Rectal smooth muscle tissue (tissue), 1 donor: ENCODE data around the gene IQCE.

ENCODE experiments used
- H3K27ac ChIP-seq: one replicate; pipeline ENCODE4 v1.7.0; 2013; ENCODE audit warnings: low read depth, low read length, inconsistent platforms
- H3K27me3 ChIP-seq: one replicate; pipeline ENCODE4 v1.7.0; 2013; ENCODE audit warnings: low read length; ENCODE audit not compliant: control insufficient read depth, insufficient read depth
- H3K36me3 ChIP-seq: one replicate; pipeline ENCODE4 v1.7.0; 2013; ENCODE audit warnings: low read length; ENCODE audit not compliant: control insufficient read depth, insufficient read depth
- H3K4me1 ChIP-seq: one replicate; pipeline ENCODE4 v1.7.0; 2013; ENCODE audit warnings: low read length; ENCODE audit not compliant: control insufficient read depth, insufficient read depth
- H3K4me3 ChIP-seq: one replicate; pipeline ENCODE4 v1.7.0; 2013; ENCODE audit warnings: low read length
- H3K9ac ChIP-seq: one replicate; pipeline ENCODE4 v1.7.0; 2013; ENCODE audit warnings: low read length

IQCE gene

GRCh38 chr7:2646680-2647571, 88.1 kb downstream of the IQCE start:
- Histone ChIP-seq H3K27ac (no peak overlapping the region), H3K36me3 (peaks cover 2% of the 10 kb centered on the region)

DNA sequence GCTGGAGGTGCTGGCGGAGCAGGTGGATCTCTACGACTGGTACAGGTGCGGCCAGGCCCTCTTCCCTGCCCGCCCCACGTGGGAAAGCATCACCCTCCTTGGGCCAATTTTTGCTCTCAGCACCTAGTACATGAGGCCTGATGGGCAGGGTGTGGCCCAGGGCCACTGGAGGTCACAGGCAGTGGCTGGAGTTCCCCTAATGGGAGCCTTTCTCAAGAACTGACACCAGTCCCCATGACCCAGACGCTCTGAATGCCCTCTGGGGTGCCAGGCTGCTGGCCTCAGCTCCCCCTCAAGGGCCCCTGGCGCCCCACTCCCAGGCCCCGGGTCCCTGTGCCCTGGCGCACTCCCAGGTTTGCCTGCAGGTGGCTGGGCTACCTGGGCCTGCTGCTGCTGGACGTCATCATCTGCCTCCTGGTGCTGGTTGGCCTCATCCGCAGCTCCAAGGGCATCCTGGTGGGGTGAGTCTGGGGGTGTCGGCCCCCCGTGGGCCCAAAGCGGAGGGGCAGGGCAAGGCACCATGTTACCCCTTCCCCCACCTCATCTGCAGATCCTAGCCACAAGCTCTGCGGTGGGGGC, 88.9 kb downstream of the IQCE start:
- Histone ChIP-seq H3K4me1 (no peaks in the 10 kb centered on the region), H3K27ac (no peak overlapping the region), H3K4me3 (no peak overlapping the region)

More at GRCh38 chr7:2646680-2647571, 88.1 kb downstream of the IQCE start:
- peaks cover under 1% of the 10 kb centered on the region for H3K4me1 ChIP-seq
- no peaks in the 10 kb centered on the region for H3K27me3 ChIP-seq
- no peak overlapping the region for H3K9ac ChIP-seq
- H3K4me3 ChIP-seq: no peak overlapping the region

DNA sequence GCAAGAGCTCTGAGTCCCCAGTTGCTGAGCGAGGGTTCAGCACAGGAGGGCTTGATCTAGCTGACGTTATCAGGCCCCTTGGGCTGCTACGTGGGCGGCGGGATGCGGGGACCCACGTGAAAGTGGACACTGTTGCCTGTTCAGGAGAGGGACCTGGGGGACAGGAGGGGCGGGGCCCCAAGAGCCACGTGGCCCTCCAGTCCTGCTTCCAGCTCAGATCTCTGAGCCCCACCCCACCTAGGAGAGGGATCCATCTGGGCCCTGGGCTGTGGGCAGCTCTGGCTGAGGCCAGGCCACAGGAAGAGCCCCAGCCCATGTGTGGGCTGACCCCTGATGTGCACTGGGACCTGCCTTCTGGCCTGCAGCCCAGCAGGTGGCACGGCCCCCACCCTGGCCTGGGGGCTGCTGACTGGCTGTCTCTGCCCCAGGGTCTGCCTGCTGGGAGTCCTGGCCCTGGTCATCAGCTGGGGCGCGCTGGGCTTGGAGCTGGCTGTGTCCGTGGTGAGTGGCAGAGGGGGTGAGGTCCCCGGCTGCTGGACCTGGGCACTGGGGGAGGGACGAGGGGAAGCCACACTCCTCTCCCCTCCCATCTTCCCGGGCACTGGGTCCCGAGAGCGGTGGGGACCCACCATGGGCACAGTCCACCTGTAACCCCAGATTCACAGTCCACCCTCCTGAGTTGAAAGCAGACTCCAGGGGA, 90.5 kb downstream of the IQCE start:
- H3K4me3 ChIP-seq: no peak overlapping the region
- H3K4me1 ChIP-seq: no peaks in the 10 kb centered on the region
- no peak overlapping the region for H3K9ac ChIP-seq
- peaks cover 4% of the 10 kb centered on the region for H3K36me3 ChIP-seq
- no peak overlapping the region for H3K27ac ChIP-seq
- no peaks in the 10 kb centered on the region for H3K27me3 ChIP-seq

More for the DNA sequence above, 88.9 kb downstream of the IQCE start:
- Histone ChIP-seq H3K36me3 (peaks cover 4% of the 10 kb centered on the region), H3K27me3 (no peaks in the 10 kb centered on the region), H3K9ac (no peak overlapping the region)

- no peaks in the 10 kb centered on the region for H3K27me3 ChIP-seq
- H3K4me1 ChIP-seq: no peaks in the 10 kb centered on the region
- no peak overlapping the region for H3K27ac ChIP-seq
- H3K36me3 ChIP-seq: peaks cover 4% of the 10 kb centered on the region
- no peak overlapping the region for H3K4me3 ChIP-seq
- H3K9ac ChIP-seq: no peak overlapping the region
Observed at GRCh38 chr7:2649991-2650390, 91.2 kb downstream of the IQCE start.

GRCh38 chr7:2650451-2650850, 91.7 kb downstream of the IQCE start:
- H3K36me3 ChIP-seq: peaks cover 4% of the 10 kb centered on the region
- no peak overlapping the region for H3K4me3 ChIP-seq
- no peak overlapping the region for H3K9ac ChIP-seq
- no peaks in the 10 kb centered on the region for H3K27me3 ChIP-seq
- H3K4me1 ChIP-seq: no peaks in the 10 kb centered on the region
- H3K27ac ChIP-seq: no peak overlapping the region

DNA sequence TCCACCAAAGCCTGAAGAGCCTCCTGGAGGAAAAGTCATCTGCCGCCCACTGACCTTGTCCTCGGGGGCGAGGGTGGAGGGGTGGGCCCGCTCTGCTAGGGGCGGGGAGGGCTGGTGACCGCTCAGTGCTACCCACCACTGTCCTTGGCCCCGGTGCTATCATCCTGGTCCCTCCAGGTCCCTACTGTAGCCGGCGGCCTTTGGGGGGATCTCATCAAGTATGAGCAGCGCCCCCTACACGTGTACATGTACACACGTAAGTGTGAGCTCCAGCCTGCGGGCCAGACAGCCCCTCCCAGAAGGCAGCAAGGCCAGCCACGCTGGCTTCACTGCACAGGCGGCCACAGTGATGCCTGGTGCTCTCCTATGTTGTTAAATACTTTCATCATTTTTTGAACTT, 92.6 kb downstream of the IQCE start:
- Histone ChIP-seq H3K4me3 (no peak overlapping the region), H3K27me3 (no peaks in the 10 kb centered on the region), H3K9ac (no peak overlapping the region), H3K4me1 (no peaks in the 10 kb centered on the region), H3K27ac (no peak overlapping the region), H3K36me3 (peaks cover 4% of the 10 kb centered on the region)

DNA sequence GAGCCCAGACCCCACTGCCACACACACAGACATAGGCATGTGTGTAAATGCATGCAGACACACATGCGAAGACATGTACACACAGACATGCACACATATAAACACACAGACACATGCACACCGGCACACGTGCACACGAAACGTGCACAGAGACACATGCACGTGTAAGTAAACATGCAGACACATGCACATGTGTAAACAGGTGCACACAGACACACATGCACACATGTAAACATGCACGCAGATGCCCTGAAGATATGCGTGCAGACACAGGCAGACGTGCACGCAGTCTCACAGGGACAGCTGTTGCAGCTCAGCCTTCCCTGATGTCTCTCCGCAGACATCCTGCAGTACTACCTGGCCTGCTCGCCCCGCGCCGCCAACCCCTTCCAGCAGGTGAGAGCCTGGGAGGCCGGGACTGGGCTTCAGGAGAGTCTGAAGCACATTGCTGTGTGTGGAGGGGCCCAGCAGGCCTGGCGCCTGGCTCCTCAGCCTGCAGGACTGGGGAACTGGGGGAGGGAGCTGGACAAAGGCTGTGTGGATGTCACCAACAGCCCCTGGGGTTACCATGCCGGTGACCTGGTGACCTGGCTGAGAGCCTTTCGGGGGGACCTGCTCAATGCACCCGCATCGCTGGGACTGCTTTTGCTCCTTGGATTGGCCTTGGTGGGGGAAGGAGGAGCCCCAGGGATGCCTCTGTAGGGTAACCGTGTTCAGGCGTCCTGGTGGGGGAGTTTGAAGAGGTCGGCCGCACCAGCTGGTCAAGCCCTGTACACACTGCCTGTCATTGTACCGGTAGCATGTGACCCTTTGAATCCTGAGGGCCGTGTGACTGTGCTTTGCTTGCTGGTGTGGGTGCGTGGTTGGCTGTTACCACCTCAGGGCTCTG, 93.3 kb downstream of the IQCE start:
- H3K9ac ChIP-seq: no peak overlapping the region
- H3K4me3 ChIP-seq: no peak overlapping the region
- no peak overlapping the region for H3K27ac ChIP-seq
- H3K4me1 ChIP-seq: no peaks in the 10 kb centered on the region
- H3K36me3 ChIP-seq: peaks cover 4% of the 10 kb centered on the region
- H3K27me3 ChIP-seq: no peaks in the 10 kb centered on the region

DNA sequence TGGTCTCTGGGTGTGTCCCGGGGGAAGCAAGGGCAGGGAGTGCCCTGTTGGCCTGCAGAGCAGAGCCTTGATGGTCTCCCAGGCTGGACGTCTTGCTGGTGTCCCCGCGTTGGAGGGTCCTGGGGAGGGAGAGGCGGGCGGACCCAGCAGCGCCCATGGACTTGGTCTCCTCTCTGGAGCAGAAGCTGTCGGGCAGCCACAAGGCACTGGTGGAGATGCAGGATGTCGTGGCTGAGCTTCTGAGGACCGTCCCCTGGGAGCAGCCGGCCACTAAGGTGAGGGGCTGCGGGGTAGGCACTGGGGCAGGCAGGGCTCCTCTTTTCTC, 93.9 kb downstream of the IQCE start:
- Histone ChIP-seq H3K27ac (no peak overlapping the region), H3K9ac (no peak overlapping the region), H3K36me3 (peaks cover 4% of the 10 kb centered on the region), H3K27me3 (no peaks in the 10 kb centered on the region), H3K4me1 (no peaks in the 10 kb centered on the region), H3K4me3 (no peak overlapping the region)

DNA sequence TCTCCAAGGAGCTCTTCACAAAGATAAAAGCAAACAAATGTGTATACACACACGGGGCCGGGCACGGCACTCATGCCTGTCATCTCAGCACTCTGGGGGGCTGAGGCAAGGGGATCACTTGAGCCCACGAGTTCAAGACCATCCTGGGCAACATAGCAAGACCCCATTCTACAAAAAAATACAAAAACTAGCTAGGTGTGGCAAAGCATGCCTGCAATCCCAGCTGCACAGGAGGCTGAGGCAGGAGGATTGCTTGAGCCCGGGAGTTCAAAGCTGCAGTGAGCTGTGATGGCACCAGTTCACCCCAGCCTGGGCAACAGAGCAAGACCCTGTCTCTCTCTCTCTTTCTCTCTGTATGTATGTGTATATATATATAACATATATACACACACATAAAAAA, 95.3 kb downstream of the IQCE start:
- Histone ChIP-seq H3K27me3 (no peaks in the 10 kb centered on the region), H3K4me3 (no peak overlapping the region), H3K36me3 (peaks cover 4% of the 10 kb centered on the region), H3K27ac (no peak overlapping the region), H3K9ac (no peak overlapping the region), H3K4me1 (no peaks in the 10 kb centered on the region)

GRCh38 chr7:2655870-2656614, 97.3 kb downstream of the IQCE start:
- no peaks in the 10 kb centered on the region for H3K27me3 ChIP-seq
- H3K9ac ChIP-seq: no peak overlapping the region
- peaks cover 4% of the 10 kb centered on the region for H3K36me3 ChIP-seq
- H3K27ac ChIP-seq: no peak overlapping the region
- H3K4me3 ChIP-seq: no peak overlapping the region
- no peaks in the 10 kb centered on the region for H3K4me1 ChIP-seq

DNA sequence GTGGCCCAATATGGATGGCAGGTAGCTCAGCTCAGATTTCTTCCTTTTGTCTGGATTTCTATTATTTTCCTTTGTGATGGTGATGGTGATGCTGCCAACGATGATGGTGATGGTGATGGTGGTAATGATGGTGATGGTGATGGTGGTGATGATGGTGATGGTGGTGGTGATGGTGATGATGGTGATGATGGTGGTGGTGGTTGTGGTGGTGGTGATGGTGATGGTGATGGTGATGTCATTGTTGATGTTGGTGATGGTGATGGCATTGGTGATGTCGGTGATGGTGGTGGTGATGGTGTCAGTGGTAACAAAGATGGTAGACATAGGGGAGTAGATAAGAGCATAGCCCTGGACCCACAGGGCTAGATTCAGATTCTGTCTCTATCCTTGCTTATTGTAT, 98.4 kb downstream of the IQCE start:
- H3K27me3 ChIP-seq: no peaks in the 10 kb centered on the region
- no peak overlapping the region for H3K27ac ChIP-seq
- H3K36me3 ChIP-seq: no peaks in the 10 kb centered on the region
- no peak overlapping the region for H3K9ac ChIP-seq
- no peaks in the 10 kb centered on the region for H3K4me1 ChIP-seq
- no peak overlapping the region for H3K4me3 ChIP-seq
